Stimulated activated CD4-positive, alpha-beta T cell treated with anti-CD3 and anti-CD28 coated beads, Interleukin-2, amount 100 ng/mL, for 24 hours (primary cell): ENCODE measurements around the gene FXR2.
"Not testable (repeated sequence)": the region's sequence is repeated elsewhere in the genome, so short reads cannot be mapped to it uniquely, and the experiment has no call there.

ENCODE experiments used
- DNase-seq, 2 donors: peaks; one replicate each; pipeline ENCODE4 v3.0.0-alpha.2; 2020

FXR2 gene

DNA sequence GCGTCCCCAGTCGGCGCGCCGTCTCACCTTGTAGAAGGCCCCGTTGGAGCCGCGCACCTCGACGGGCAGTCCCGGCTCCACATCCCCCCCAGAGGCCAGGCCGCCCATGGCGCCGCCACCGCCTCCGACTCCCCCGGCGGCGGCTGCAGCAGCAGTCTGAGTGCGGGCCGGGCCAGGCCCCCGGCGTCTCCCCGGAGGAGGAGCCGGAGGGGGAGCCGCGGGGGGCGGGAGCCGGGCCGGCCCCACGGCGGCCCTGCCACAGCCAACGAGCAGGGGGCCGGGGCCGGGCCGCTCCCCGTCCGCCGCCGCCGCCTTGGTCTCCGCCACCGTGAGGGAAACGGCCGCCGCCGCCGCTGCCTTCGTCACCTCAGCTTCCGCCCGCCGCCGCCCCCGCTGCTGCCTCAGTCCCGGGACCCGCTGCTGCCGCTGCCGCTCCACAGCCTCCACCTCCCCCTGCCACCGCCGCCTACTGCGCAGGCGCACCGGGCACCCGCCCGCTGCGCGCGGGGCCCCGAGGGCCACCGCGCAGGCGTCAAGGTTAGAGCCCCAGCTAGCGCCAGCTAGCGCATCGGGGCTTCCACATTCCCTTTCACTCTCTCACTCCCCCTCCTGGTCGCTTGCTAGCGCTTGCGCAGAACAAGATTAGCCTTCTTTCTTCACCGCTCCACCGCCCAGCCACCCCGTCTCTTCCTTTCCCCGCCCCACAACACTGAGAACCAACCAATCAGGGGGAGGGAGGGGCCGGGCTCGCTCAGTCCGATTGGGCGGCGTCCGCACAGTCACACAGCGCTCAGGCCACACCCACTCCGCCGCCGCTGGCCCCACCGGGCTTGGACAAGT, at the start of gene FXR2:
TSS of gene FXR2 (minus strand) at position 473 of the 840 bp plus-strand sequence. CDS start at position 108, 365 bp downstream.
- peak; percentile 99 to 100 for DNase-seq

DNA sequence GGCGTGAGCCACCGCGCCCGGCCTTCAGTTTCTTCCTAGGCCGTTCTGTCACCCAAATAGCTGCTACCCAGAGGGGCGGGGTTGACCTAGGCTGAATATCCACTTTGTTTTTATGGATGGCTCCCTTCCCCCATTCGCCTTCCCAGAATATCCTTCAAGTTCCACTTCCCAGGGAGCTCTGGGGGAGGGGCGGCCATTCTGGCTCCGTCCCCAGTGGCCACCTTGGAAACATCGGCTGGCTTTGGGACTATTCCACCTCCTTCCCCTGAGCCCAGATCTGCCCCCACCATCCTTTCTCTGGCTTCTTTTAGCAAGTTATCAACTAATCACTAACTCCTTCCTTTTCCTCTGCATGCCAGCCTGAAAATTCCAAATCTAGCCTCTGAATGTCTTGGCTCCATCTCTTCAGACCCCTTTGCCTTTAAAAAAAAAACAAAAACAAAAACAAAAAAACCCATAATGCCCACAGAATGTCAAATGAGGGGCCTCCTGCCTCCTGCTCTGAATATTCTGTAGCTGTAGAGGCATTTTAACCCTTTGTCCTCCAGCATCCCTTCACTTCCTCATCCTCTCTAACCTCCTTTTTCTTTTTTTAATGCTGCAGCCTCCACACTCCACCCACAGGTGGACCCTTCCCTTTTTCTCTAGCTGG, 42.4 kb upstream of the FXR2 start:
- DNase-seq: no peak

DNA sequence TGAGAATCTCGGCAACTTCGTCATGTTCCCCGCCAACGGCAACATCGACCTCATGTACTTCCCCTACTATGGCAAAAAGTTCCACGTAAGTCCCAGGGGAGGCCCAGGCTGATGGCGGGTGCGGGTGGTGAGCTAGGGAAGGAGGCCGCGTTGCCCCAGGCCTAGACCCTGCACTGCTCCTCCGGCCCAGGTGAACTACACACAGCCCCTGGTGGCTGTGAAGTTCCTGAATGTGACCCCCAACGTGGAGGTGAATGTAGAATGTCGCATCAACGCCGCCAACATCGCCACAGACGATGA, 40.8 kb upstream of the FXR2 start:
- DNase-seq: no peak

DNA sequence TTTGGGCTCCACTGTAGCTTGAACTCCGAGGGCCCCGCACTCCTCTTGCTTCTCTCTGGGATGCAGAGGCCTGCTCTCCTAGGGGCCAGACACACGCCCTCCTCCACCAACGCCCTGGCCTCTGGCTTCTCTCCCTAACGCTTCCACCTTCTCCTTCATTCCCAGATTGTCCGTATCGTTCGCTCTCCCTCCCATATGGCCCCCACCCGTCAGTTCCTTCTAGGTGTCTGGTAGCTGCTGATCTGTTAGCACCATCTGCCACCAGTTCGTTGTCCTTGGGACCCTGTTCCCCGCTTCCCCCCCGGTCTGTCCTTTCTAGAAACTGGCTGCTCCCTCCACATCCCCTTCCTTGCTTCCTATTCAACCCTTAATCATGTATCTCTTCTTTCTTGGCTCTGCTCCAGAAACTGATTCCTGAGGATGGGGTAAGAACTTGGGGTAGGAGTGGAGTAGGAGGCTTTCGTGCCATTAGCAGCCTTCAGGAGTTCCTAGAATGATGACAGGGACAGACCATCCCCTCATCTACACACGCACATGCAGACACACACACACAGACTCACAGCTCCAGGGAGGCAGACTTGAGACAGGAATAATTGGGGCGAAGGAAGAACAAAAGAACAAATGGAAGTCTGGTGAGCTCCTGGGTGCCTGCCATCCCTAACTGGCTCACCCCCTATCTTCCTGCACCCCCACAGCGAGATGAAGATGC, 40.3 kb upstream of the FXR2 start:
- no peak for DNase-seq

DNA sequence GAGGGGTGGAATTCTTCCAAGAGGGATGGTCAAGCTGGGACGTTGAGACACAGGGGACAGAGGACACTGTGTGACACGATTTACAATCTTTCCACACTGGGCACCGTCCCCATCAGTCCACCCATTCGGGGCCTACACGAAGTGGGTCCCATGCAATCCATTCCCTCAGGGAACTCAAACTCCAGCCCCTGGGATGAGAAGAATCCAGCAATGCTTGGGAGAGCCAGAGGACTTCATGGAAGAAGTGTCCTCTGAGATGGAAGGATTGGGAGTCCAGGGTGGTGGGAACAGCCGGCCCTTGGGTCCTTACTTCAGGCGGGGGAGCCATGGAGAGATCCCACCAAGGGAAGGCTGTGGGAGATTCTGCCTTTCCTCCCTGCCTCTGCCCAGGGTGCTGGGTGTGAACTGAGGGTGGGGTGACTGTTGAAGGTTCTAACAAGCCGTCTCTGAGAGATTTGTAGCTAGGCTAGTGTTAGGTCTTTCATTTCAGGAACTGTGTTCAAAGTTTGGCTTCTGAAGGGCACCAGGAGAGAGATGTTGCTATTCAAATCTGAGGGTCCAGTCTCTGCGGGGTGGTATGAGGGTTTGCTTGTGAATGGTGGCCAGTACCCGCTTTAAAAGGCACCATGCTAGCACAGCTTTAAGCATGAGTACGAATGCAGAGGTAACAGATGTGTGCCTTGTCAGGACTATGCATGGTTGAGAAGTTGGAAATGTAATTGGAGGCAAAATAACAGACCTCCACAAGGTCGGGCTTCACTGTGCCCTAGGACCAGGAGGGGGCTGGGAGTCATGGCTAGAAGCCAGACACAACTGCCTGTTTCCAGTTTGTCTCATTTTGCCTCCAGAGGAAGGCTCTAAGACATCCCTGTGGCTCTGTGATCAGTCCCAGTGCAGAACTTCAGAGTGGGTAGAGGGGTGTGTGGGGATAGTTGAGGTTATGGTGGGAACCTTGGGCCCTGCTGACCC, 38.0 kb upstream of the FXR2 start:
- DNase-seq: no peak

DNA sequence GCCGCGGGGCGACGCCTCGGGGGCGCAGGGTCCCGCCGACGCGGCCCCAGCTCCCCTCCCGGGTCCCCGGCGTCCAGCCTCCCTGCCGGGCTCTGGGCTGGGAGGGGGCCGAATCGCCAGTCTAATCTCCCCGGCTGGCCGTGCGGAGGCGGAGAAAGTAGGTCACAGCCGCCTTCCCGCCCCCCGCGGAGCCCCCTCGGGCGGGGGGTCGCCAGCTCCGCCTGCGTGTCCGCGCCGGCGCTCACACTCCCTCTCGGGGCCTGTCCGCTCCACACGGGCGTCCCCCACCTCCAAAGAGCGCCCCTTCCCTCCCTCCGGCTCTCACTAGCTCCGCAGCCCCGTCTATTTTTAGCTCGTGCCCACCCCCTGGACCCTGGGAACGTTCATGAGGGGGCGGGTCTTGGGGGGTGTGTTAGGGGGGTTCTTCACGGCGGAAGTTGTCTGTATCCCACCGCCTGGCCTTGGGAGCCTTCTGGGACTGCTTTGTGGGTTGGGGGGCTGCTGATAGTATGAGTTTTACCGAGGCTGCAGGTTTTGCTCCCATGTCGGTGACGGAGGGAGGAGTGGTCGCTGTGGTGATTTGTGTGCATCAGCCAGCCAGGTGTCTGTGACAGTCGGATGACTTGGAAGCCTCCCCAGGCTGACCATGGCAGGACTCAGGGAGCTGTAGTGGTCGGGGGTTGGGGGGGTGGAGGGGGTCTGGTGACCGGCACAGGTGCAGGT, 37.1 kb upstream of the FXR2 start:
- DNase-seq: no peak

DNA sequence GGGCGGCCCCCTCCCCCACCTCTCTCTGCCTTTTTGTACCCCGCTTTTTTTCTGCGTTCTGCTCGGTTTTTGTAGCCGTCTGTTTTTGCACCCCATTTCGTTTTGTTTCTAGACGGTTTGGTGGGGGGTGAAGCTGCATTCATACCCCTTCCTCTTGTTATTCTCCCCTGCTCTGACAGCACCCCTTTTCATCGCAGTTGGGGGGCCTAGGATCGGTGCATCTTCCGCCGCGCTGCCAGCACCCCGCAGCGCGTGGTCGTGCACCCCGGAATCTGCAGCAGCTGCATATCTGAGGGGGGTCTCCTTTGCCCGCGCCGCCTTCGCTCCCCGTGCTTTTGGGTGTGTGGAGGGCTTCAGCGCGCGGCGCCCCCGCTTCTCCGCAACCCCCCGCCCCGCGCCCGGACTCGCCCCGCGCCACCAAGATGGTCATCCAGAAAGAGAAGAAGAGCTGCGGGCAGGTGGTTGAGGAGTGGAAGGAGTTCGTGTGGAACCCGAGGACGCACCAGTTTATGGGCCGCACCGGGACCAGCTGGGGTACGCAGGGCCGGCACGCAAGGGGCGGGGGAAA, 36.5 kb upstream of the FXR2 start:
- DNase-seq: no peak

DNA sequence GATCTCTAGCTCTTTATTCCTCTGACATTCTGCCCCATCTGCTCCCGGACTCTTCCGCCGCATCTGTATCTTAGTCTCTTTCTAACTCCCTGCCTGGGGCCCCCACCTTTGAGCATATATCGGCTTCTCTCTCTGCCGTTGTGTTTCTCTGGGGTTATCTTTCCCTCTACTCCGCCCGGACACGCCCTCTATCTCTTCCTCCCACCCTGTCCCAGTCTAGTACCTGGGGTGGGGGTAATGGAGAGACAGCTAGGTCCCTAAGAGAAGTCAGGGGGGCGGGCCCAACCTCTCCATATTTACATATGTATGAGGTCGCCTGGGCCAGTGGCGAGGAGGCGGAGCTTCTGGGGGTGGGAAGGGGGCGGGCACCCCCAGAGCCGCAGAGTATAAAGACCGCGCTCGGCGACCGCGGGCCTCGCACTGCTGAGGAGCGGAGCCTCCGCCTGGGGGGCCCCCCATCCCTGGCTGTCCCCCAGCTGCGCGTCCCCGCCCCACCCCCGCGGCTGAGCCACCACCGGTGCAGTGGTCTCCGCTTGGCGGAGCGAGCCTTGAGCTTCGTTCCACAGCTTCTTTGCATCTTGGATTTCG, 35.9 kb upstream of the FXR2 start, which contains the start of gene ATP1B2:
TSS of gene ATP1B2 (plus strand) at position 418 of the 588 bp plus-strand sequence. CDS start 593 bp downstream, outside the sequence.
- DNase-seq: peak; percentile 73 to 75

DNA sequence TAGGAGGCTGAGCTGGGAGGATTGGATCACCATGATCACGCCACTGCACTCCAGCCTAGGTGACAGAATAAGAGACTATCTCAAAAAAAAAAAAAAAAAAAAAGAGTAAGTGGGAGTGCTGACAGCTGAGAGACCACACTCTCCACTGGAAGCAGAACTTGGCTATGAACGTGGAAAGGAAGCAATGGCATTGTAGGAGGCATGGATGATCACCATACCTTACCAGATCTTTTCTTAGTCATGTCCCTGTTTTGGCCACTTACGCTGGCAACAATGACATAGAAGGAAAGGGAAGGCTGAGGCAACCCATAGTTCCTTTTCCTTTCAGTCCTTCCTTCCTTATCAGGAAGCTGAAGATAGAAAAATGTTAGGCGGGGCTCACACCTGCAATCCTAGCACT, 32.3 kb upstream of the FXR2 start:
- no peak for DNase-seq

DNA sequence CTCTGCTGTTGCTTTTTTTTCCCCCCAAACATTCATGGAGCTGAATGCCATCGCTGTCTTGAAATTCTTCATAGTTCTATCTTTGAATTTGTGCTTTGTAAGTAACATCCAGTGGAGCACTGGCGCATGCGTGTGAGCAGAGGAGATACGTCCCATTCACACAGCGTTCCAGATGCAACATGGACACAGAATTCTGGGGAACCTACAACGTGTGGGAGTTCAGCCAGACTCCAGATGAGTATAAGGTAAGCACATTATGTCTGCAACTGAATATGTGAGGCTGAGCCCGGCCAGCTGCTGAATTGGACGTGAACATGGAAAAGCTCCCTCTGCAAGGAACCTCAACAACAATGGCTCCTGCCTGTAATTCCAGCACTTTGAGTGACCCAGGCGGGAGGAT, 31.8 kb upstream of the FXR2 start:
- no peak for DNase-seq

DNA sequence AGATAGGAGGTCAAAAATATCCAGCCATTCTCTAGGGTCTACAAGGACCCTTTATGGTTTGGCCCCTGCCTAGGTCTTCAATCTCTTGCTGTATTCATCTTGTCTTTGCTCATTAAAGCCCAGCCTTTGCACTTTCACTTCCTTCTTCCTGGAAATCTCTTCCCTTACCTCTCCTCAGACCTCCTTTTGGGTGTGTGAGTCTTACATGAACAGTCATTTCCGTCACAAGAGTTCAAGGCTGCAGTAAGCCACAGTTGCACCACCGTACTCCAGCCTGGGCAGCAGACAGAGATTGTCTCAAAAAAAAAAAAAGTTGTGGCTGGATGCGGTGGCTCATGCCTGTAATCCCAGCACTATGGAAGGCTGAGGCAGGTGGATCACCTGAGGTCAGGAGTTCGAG, 30.1 kb upstream of the FXR2 start:
- DNase-seq: no peak

DNA sequence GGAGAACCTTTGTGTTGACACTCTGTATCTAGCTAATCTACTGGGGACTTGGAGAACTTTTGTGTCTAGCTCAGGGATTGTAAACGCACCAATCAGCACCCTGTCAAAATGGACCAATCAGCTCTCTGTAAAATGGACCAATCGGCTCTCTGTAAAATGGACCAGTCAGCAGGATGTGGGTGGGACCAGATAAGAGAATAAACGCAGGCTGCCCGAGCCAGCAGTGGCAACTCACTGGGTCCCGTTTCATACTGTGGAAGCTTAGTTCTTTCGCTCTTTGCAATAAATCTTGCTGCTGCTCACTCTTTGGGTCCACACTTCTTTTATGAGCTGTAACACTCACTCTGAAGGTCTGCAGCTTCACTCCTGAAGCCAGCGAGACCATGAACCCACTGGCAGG, 26.9 kb upstream of the FXR2 start:
- not testable (repeated sequence) for DNase-seq

DNA sequence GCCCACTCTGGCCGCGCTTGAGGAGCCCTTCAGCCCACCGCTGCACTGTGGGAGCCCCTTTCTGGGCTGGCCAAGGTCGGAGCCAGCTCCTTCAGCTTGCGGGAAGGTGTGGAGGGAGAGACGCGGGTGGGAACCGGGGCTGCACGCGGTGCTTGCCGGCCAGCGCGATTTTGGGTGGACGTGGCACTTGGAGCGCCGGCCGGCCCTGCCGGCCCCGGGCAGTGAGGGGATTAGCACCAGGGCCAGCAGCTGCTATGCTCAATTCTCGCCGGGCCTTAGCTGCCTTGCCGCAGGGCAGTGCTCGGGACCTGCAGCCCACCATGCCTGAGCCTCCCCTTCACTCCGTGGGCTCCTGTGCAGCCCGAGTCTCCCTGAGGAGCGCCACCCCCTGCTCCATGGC, 26.1 kb upstream of the FXR2 start:
- DNase-seq: no peak

DNA sequence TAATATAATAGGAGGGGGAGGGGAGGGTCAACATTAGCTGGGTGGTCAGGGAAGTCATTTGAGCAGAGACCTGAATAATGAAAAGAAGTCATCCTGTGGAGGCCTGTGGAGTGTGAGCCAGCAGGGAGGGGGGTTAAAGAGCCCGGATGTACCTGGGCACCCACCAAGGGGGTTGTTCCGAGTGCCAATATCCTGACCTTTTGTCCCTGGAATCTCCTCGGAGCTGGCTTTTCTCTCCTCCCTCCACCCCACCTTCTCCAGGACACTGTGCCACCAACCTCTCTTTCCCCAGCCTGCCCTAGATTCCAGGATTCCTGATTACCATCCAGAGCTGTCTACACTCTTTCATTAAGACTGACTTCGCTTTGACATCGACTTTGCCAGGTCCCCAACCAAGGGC, 21.5 kb upstream of the FXR2 start:
- DNase-seq: no peak

DNA sequence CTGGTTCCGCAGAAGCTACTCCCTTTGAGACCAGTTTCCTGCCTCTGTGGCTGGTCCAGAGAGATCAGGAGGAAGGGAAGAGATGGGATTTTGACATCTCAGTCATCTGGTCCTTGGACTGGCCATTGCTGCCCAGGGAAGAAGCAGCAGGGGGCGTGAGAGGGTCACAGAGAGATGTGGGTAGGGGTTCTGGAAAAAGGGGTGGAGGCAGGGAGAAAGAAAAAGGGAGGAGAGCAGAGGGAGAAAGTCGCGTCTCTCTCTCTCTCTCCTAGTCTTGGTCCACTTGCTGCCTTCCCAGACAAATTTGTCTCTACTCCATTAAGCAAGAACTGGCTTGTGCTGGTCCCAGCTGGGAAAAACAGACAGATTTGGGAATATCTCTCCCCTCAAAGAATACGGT, 19.7 kb upstream of the FXR2 start:
- DNase-seq: peak in 1 of 2 donors; percentile 34

DNA sequence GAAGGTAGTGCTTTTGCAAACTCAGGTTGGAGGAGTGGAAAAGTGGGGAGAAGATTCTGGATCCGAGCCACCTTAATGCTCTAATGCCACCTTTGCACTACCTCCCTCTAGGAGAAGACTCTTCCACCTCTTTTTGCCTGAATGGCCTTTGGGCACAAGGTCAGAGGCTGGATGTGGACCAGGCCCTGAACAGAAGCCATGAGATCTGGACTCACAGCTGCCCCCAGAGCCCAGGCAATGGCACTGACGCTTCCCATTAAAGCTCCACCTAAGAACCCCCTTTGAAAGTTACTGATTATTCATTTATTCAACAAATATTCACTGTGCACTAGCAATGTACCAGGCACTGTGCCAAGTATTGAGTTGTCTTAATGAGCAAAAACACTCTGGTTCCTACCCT, 18.4 kb upstream of the FXR2 start:
- no peak for DNase-seq

DNA sequence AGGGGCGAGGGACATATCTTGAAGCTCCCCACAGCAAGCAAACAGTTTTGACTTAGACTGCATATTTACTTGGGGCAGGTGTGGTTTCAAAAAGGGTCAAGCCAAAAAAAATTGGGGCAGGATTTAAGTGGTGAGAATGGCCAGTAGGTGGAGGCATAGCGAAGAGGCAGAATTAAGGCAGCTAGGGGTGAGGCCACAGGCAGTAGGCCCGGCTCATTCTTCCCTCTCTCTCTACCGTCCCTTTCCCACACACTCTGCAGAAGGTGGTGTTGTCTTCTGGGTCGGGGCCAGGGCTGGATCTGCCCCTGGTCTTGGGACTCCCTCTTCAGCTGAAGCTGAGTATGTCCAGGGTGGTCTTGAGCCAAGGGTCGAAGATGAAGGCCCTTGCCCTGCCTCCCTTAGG, 17.8 kb upstream of the FXR2 start:
- DNase-seq: no peak

DNA sequence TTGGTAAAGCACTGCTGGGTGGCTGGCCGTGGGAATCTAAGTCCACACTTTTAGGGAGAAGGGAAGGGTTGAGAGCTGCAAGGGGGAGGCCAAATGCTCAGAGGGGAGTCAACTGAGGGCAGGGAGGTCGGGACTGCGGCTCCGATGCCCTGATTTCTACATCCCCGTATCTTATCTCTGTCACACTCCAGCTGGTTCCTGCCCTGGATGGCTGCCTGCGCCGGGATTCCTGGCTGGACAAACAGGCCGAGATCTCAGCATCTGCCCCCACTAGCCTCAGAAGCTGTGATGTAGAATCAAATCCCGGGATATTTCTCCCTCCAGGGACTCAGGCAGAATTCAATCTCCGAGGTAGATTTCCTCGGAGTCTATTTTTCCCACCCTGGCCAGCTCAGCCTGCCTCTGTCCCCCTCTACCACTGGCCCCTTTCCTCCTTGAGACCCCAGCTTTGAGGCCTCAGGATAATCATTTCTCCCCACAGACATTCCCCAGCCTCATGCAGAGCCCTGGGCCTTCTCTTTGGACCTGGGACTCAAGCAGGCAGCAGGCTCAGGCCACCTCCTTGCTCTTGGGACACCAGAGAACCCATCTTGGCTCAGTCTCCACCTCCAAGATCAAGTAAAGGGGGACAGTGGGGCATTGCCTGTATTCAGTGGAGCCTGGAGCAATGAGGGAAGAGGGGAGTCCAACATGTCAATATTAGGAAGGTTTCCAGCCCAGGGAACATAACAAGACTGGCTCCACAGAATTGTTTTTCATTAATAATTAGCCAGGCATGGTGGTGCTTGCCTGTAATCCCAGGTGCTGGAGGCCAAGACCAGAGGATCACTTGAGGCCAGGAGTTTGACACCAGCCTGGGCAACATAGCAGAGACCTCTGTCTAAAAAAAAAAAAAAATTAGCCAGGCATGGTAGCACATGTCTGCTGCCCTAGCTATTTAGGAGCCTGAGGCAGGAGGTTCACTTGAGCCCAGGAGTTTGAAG, 17.0 kb upstream of the FXR2 start:
- no peak for DNase-seq

DNA sequence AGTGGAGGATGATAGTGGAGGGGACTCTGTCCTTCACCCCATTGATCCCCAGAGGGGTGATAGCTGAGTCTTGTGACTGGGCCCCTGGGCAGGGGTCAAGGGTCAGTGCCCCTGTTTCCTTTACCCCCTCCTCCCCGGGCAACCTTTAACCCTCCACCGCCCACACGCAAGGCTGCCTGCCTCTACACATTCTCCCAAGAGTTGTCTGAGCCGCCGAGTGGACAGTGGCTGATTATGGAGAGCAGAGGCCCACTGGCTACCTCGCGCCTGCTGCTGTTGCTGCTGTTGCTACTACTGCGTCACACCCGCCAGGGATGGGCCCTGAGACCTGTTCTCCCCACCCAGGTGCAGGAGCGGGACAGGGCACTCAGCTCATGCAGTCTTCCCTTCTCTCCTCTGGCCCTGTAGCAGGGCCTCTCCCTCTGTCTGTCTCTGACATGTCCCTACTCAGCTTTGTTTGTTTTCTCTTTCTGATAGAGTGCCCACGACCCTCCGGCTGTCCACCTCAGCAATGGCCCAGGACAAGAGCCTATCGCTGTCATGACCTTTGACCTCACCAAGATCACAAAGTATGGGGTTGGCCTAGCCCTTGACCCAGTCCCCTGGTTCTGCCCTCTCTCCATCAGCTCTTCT, 15.4 kb upstream of the FXR2 start, which contains the start of gene SHBG:
TSS of gene SHBG (plus strand) at position 197 of the 633 bp plus-strand sequence. CDS start at position 235, 38 bp downstream.
- no peak for DNase-seq
